Loucy (cell line): ENCODE measurements around the gene HGFAC.

Source experiments
- H2AFZ ChIP-seq: fragments of 200-600 bp; sonication (generic); 2 replicates; pipeline ENCODE4 v1.6.0; 2016; ENCODE audit warnings: antibody characterized with exemption, mild to moderate bottlenecking, low read length, moderate library complexity
- H3F3A ChIP-seq: fragments of 200-600 bp; 2 replicates; pipeline ENCODE4 v1.6.0; 2016; ENCODE audit warnings: antibody characterized with exemption, low read depth, mild to moderate bottlenecking
- H3K27me3 ChIP-seq: fragments of 200-600 bp; sonication (generic); 2 replicates; pipeline ENCODE4 v1.6.1; 2014; ENCODE audit warnings: low read length, mild to moderate bottlenecking; ENCODE audit not compliant: insufficient read depth, poor library complexity, severe bottlenecking
- H3K36me3 ChIP-seq: fragments of 200-600 bp; sonication (generic); 2 replicates; pipeline ENCODE4 v1.6.1; 2016; ENCODE audit warnings: low read length; ENCODE audit not compliant: insufficient read depth
- H3K4me1 ChIP-seq: fragments of 200-600 bp; sonication (generic); 2 replicates; pipeline ENCODE4 v1.5.1; 2014; ENCODE audit warnings: low read length, mild to moderate bottlenecking; ENCODE audit not compliant: insufficient read depth, poor library complexity, severe bottlenecking
- H3K4me2 ChIP-seq: fragments of 200-600 bp; sonication (generic); 2 replicates; pipeline ENCODE4 v1.6.0; 2014; ENCODE audit warnings: antibody characterized with exemption, low read length, low read depth, mild to moderate bottlenecking; ENCODE audit not compliant: poor library complexity, severe bottlenecking
- H3K4me3 ChIP-seq: fragments of 200-600 bp; sonication (generic); 2 replicates; pipeline ENCODE4 v1.5.1; 2014; ENCODE audit warnings: low read length, mild to moderate bottlenecking, mixed read lengths; ENCODE audit not compliant: poor library complexity, severe bottlenecking
- H3K79me2 ChIP-seq: fragments of 200-600 bp; sonication (generic); 2 replicates; pipeline ENCODE4 v1.6.1; 2014; ENCODE audit warnings: low read length; ENCODE audit not compliant: insufficient read depth
- H3K9ac ChIP-seq: fragments of 200-600 bp; sonication (generic); 2 replicates; pipeline ENCODE4 v1.6.0; 2014; ENCODE audit warnings: mild to moderate bottlenecking, low read depth, low read length, moderate library complexity; ENCODE audit not compliant: poor library complexity, severe bottlenecking
- H3K9me2 ChIP-seq: fragments of 200-600 bp; sonication (generic); replicated peaks from 2 replicates; pipeline ENCODE4 v1.6.1; 2016; ENCODE audit warnings: low read depth, low read length, mixed read lengths
- H3K9me3 ChIP-seq: fragments of 200-600 bp; sonication (generic); 2 replicates; pipeline ENCODE4 v1.6.1; 2014; ENCODE audit warnings: mild to moderate bottlenecking, antibody characterized with exemption, low read length, low read depth; ENCODE audit not compliant: insufficient read depth
- H4K20me1 ChIP-seq: fragments of 200-600 bp; sonication (generic); 2 replicates; pipeline ENCODE4 v1.6.0; 2014; ENCODE audit warnings: antibody characterized with exemption, low read length, mild to moderate bottlenecking; ENCODE audit not compliant: insufficient read depth, poor library complexity, severe bottlenecking
- EZH2phosphoT487 ChIP-seq: fragments of 200-600 bp; IDR thresholded peaks from 2 replicates; pipeline ENCODE4 v1.6.1; 2018; ENCODE audit warnings: antibody characterized with exemption, mild to moderate bottlenecking, moderate library complexity, borderline replicate concordance
- TF ChIP-seq, protein P1 (sequence below): fragments of 200-600 bp; sonication (generic); conservative IDR thresholded peaks from 2 replicates; pipeline ENCODE4 v1.5.1; 2014; ENCODE audit warnings: mild to moderate bottlenecking, antibody characterized with exemption, low read length

The HGFAC gene

DNA sequence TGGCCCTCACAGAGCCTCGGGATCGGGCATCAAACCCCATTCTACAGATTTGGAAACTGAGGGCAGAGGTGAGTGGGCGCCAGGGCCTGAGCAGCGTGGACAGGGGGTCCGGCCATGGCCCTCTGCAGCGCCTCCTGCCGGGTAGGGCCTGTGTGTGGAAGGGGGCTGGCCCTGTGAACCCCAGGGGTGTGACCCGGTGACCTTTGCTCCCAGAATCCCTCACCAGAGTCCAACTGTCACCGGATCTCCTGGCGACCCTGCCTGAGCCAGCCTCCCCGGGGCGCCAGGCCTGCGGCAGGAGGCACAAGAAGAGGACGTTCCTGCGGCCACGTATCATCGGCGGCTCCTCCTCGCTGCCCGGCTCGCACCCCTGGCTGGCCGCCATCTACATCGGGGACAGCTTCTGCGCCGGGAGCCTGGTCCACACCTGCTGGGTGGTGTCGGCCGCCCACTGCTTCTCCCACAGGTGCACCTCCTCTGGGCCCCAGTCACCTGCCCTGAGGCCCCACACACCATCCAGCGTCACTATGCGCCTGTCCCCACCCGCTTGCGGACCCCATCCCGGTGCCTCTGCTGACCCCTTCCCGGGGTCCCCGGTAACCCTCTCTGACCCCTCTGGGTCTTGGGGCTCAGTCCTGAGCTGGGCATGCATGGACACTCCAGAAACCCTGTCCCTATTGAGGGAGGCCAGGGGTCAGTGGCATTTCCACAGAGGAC is 4.2 kb downstream of the HGFAC start:
- H3K79me2 ChIP-seq = no peaks in the 10 kb centered on the region
- no peak overlapping the region for H3K9ac ChIP-seq
- H4K20me1 ChIP-seq = no peaks in the 10 kb centered on the region
- no peaks in the 10 kb centered on the region for H3K9me3 ChIP-seq
- H3K4me1 ChIP-seq = no peaks in the 10 kb centered on the region
- no peaks in the 10 kb centered on the region for H3K36me3 ChIP-seq
- no peaks in the 10 kb centered on the region for H3F3A ChIP-seq
- TF ChIP-seq EZH2phosphoT487 = no peak
- TF ChIP-seq, protein P1, sequence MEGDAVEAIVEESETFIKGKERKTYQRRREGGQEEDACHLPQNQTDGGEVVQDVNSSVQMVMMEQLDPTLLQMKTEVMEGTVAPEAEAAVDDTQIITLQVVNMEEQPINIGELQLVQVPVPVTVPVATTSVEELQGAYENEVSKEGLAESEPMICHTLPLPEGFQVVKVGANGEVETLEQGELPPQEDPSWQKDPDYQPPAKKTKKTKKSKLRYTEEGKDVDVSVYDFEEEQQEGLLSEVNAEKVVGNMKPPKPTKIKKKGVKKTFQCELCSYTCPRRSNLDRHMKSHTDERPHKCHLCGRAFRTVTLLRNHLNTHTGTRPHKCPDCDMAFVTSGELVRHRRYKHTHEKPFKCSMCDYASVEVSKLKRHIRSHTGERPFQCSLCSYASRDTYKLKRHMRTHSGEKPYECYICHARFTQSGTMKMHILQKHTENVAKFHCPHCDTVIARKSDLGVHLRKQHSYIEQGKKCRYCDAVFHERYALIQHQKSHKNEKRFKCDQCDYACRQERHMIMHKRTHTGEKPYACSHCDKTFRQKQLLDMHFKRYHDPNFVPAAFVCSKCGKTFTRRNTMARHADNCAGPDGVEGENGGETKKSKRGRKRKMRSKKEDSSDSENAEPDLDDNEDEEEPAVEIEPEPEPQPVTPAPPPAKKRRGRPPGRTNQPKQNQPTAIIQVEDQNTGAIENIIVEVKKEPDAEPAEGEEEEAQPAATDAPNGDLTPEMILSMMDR = no peak
- no peak overlapping the region for H3K4me3 ChIP-seq
- no peaks in the 10 kb centered on the region for H3K9me2 ChIP-seq
- no peak overlapping the region for H3K4me2 ChIP-seq
- H3K27me3 ChIP-seq = no peaks in the 10 kb centered on the region
- no peak overlapping the region for H2AFZ ChIP-seq

- no peak overlapping the region for H3K4me2 ChIP-seq
- no peaks in the 10 kb centered on the region for H3K36me3 ChIP-seq
- H3K9me2 ChIP-seq = no peaks in the 10 kb centered on the region
- H3K4me1 ChIP-seq = no peaks in the 10 kb centered on the region
- H3K9ac ChIP-seq = no peak overlapping the region
- H3K27me3 ChIP-seq = no peaks in the 10 kb centered on the region
- no peaks in the 10 kb centered on the region for H3K79me2 ChIP-seq
- H3F3A ChIP-seq = no peaks in the 10 kb centered on the region
- no peak for TF ChIP-seq EZH2phosphoT487
- TF ChIP-seq, protein P1 = no peak
- H2AFZ ChIP-seq = no peak overlapping the region
- no peaks in the 10 kb centered on the region for H3K9me3 ChIP-seq
- H3K4me3 ChIP-seq = no peak overlapping the region
- H4K20me1 ChIP-seq = no peaks in the 10 kb centered on the region
Observed at GRCh38 chr4:3446631-3447320, 5.0 kb downstream of the HGFAC start.

GRCh38 chr4:3447431-3448395 is 5.9 kb downstream of the HGFAC start:
- Histone ChIP-seq H3K36me3 (no peaks in the 10 kb centered on the region), H3K9me2 (no peaks in the 10 kb centered on the region), H3K4me2 (no peak overlapping the region), H3K4me3 (no peak overlapping the region), H3K4me1 (no peaks in the 10 kb centered on the region), H3K9ac (no peak overlapping the region), H3K27me3 (no peaks in the 10 kb centered on the region), H3K9me3 (no peaks in the 10 kb centered on the region), H3F3A (no peaks in the 10 kb centered on the region), H3K79me2 (no peaks in the 10 kb centered on the region), H4K20me1 (no peaks in the 10 kb centered on the region), H2AFZ (no peak overlapping the region)
- no peak for TF ChIP-seq EZH2phosphoT487
- TF ChIP-seq, protein P1 = no peak
